ENCODE results near the gene RPTOR. TPM values are rescaled to one million over a fixed set of nuclear protein-coding genes. Genes with fewer than 3 reads are reported as not detected.

The RPTOR gene
- total RNA-seq, 1 donor = 29.8 TPM

GRCh38 chr17:80906364-80907259, 362.0 kb downstream of the RPTOR start:
- Histone ChIP-seq H3K9me3 (ENCODE audit: low read depth, low read length) (no peaks in the 10 kb centered on the region), H3K4me1 (ENCODE audit: insufficient read depth, low read length) (peaks cover 3% of the 10 kb centered on the region), H3K4me3 (ENCODE audit: low read length) (no peak overlapping the region), H3K27me3 (ENCODE audit: insufficient read depth, low read length) (no peaks in the 10 kb centered on the region)

- no peaks in the 10 kb centered on the region for H3K27me3 ChIP-seq (ENCODE audit: insufficient read depth, low read length)
- no peaks in the 10 kb centered on the region for H3K9me3 ChIP-seq (ENCODE audit: low read depth, low read length)
- H3K4me1 ChIP-seq (ENCODE audit: insufficient read depth, low read length) = peaks cover 3% of the 10 kb centered on the region
- no peak overlapping the region for H3K4me3 ChIP-seq (ENCODE audit: low read length)
Measured at GRCh38 chr17:80907281-80907680, 362.6 kb downstream of the RPTOR start.

GRCh38 chr17:80908211-80908610, 363.6 kb downstream of the RPTOR start:
- no peaks in the 10 kb centered on the region for H3K9me3 ChIP-seq (ENCODE audit: low read depth, low read length)
- no peaks in the 10 kb centered on the region for H3K27me3 ChIP-seq (ENCODE audit: insufficient read depth, low read length)
- H3K4me3 ChIP-seq (ENCODE audit: low read length) = no peak overlapping the region
- peaks cover 11% of the 10 kb centered on the region for H3K4me1 ChIP-seq (ENCODE audit: insufficient read depth, low read length)

- no peaks in the 10 kb centered on the region for H3K9me3 ChIP-seq (ENCODE audit: low read depth, low read length)
- H3K4me1 ChIP-seq (ENCODE audit: insufficient read depth, low read length) = peaks cover 13% of the 10 kb centered on the region
- no peak overlapping the region for H3K4me3 ChIP-seq (ENCODE audit: low read length)
- no peaks in the 10 kb centered on the region for H3K27me3 ChIP-seq (ENCODE audit: insufficient read depth, low read length)
Measured at GRCh38 chr17:80908776-80909175, 364.1 kb downstream of the RPTOR start.

- Histone ChIP-seq H3K4me3 (ENCODE audit: low read length) (no peak overlapping the region), H3K4me1 (ENCODE audit: insufficient read depth, low read length) (peaks cover 13% of the 10 kb centered on the region), H3K27me3 (ENCODE audit: insufficient read depth, low read length) (no peaks in the 10 kb centered on the region), H3K9me3 (ENCODE audit: low read depth, low read length) (no peaks in the 10 kb centered on the region)
Measured at GRCh38 chr17:80909635-80910034, 365.0 kb downstream of the RPTOR start.

GRCh38 chr17:80910043-80910442, 365.4 kb downstream of the RPTOR start:
- Histone ChIP-seq H3K27me3 (ENCODE audit: insufficient read depth, low read length) (no peaks in the 10 kb centered on the region), H3K4me1 (ENCODE audit: insufficient read depth, low read length) (peaks cover 13% of the 10 kb centered on the region), H3K4me3 (ENCODE audit: low read length) (no peak overlapping the region), H3K9me3 (ENCODE audit: low read depth, low read length) (no peaks in the 10 kb centered on the region)

GRCh38 chr17:80912476-80912875, 367.8 kb downstream of the RPTOR start:
- peaks cover 13% of the 10 kb centered on the region for H3K4me1 ChIP-seq (ENCODE audit: insufficient read depth, low read length)
- no peaks in the 10 kb centered on the region for H3K27me3 ChIP-seq (ENCODE audit: insufficient read depth, low read length)
- no peaks in the 10 kb centered on the region for H3K9me3 ChIP-seq (ENCODE audit: low read depth, low read length)
- H3K4me3 ChIP-seq (ENCODE audit: low read length) = no peak overlapping the region

GRCh38 chr17:80913928-80914821, 369.5 kb downstream of the RPTOR start:
- H3K27me3 ChIP-seq (ENCODE audit: insufficient read depth, low read length) = no peaks in the 10 kb centered on the region
- peaks cover 13% of the 10 kb centered on the region for H3K4me1 ChIP-seq (ENCODE audit: insufficient read depth, low read length)
- H3K9me3 ChIP-seq (ENCODE audit: low read depth, low read length) = no peaks in the 10 kb centered on the region
- no peak overlapping the region for H3K4me3 ChIP-seq (ENCODE audit: low read length)

GRCh38 chr17:80916246-80916645, 371.6 kb downstream of the RPTOR start:
- Histone ChIP-seq H3K4me3 (ENCODE audit: low read length) (no peak overlapping the region), H3K9me3 (ENCODE audit: low read depth, low read length) (no peaks in the 10 kb centered on the region), H3K27me3 (ENCODE audit: insufficient read depth, low read length) (no peaks in the 10 kb centered on the region), H3K4me1 (ENCODE audit: insufficient read depth, low read length) (peaks cover 9% of the 10 kb centered on the region)

- H3K4me3 ChIP-seq (ENCODE audit: low read length) = no peak overlapping the region
- no peaks in the 10 kb centered on the region for H3K27me3 ChIP-seq (ENCODE audit: insufficient read depth, low read length)
- peaks cover 3% of the 10 kb centered on the region for H3K4me1 ChIP-seq (ENCODE audit: insufficient read depth, low read length)
- H3K9me3 ChIP-seq (ENCODE audit: low read depth, low read length) = no peaks in the 10 kb centered on the region
Measured at GRCh38 chr17:80917716-80918560, 373.3 kb downstream of the RPTOR start.

- H3K4me1 ChIP-seq (ENCODE audit: insufficient read depth, low read length) = no peaks in the 10 kb centered on the region
- no peaks in the 10 kb centered on the region for H3K27me3 ChIP-seq (ENCODE audit: insufficient read depth, low read length)
- H3K9me3 ChIP-seq (ENCODE audit: low read depth, low read length) = no peaks in the 10 kb centered on the region
- H3K4me3 ChIP-seq (ENCODE audit: low read length) = no peak overlapping the region
Measured at GRCh38 chr17:80918731-80919130, 374.1 kb downstream of the RPTOR start.

- H3K27me3 ChIP-seq (ENCODE audit: insufficient read depth, low read length) = no peaks in the 10 kb centered on the region
- H3K9me3 ChIP-seq (ENCODE audit: low read depth, low read length) = no peaks in the 10 kb centered on the region
- no peaks in the 10 kb centered on the region for H3K4me1 ChIP-seq (ENCODE audit: insufficient read depth, low read length)
- H3K4me3 ChIP-seq (ENCODE audit: low read length) = no peak overlapping the region
Measured at GRCh38 chr17:80919331-80920311, 375.0 kb downstream of the RPTOR start.

GRCh38 chr17:80920441-80920840, 375.8 kb downstream of the RPTOR start:
- Histone ChIP-seq H3K27me3 (ENCODE audit: insufficient read depth, low read length) (no peaks in the 10 kb centered on the region), H3K4me1 (ENCODE audit: insufficient read depth, low read length) (no peaks in the 10 kb centered on the region), H3K9me3 (ENCODE audit: low read depth, low read length) (no peaks in the 10 kb centered on the region), H3K4me3 (ENCODE audit: low read length) (no peak overlapping the region)

- Histone ChIP-seq H3K4me1 (ENCODE audit: insufficient read depth, low read length) (no peaks in the 10 kb centered on the region), H3K4me3 (ENCODE audit: low read length) (no peak overlapping the region), H3K9me3 (ENCODE audit: low read depth, low read length) (no peaks in the 10 kb centered on the region), H3K27me3 (ENCODE audit: insufficient read depth, low read length) (no peaks in the 10 kb centered on the region)
Measured at GRCh38 chr17:80921159-80921558, 376.5 kb downstream of the RPTOR start.
